ENCODE data around the gene ALOX12B. TPM values are rescaled to one million over a fixed set of nuclear protein-coding genes. Genes with fewer than 3 reads are reported as not detected.
A peak's percentile ranks its signal among the peaks of the same experiment; 100 is the strongest.

The ALOX12B gene
- polyA plus RNA-seq, 2 of the 4 experiments (the other 2 are of a cell fraction), result 0.63 to 1.0 TPM

- WGBS (ENCODE audit: missing lambda C conversion rate), result 72% methylated on average over 5 of the region's 5 CpGs
- DNase-seq (ENCODE audit: low read depth in 1 of 2, low spot score in 1 of 2), result no peak
- POLR2A ChIA-PET, result no interaction called here
- Histone ChIP-seq H3K4me3 (no peak overlapping the region), H3K27ac (peak overlapping the region; percentile 27 to 32; a peak in 3 of 6 replicates), H3K4me1 (peaks cover 21% of the 10 kb centered on the region), H3K4me2 (no peak overlapping the region), H3K9me3 (no peaks in the 10 kb centered on the region)
- no peak for TF ChIP-seq ZNF302 (CRISPR knock-in tag; IDR thresholded peaks at IDR 0.05)
- TF ChIP-seq HOXB13 (CRISPR knock-in tag; IDR thresholded peaks at IDR 0.05; ENCODE audit: low read depth), result no peak
- TF ChIP-seq PHF8 (IDR thresholded peaks at IDR 0.05; ENCODE audit: borderline replicate concordance, low read depth), result no peak
- no peak for TF ChIP-seq EHF (CRISPR knock-in tag; IDR thresholded peaks at IDR 0.05)
- no peak for TF ChIP-seq SREBF2 (IDR thresholded peaks at IDR 0.05)
- TF ChIP-seq HOXB5 (CRISPR knock-in tag; IDR thresholded peaks at IDR 0.05), result no peak
- no peak for TF ChIP-seq HDAC2 (IDR thresholded peaks at IDR 0.05)
- no peak for TF ChIP-seq HES2 (IDR thresholded peaks at IDR 0.05)
- TF ChIP-seq E2F6 (IDR thresholded peaks at IDR 0.05; ENCODE audit: borderline replicate concordance, low read depth), result no peak
- TF ChIP-seq FOSL2 (IDR thresholded peaks at IDR 0.05), result no peak
- TF ChIP-seq FOSL2 (CRISPR knock-in tag; IDR thresholded peaks at IDR 0.05), result no peak
- no peak for TF ChIP-seq NPAS2 (CRISPR knock-in tag; IDR thresholded peaks at IDR 0.05; ENCODE audit: borderline replicate concordance)
- no peak for TF ChIP-seq HMGXB4 (CRISPR knock-in tag; IDR thresholded peaks at IDR 0.05; ENCODE audit: borderline replicate concordance)
- no peak for TF ChIP-seq MYC (IDR thresholded peaks at IDR 0.05; ENCODE audit: borderline replicate concordance, low read length)
- TF ChIP-seq ZC3H11A (IDR thresholded peaks at IDR 0.05), result no peak
- no peak for TF ChIP-seq HEYL (CRISPR knock-in tag; IDR thresholded peaks at IDR 0.05)
- CTCF ChIA-PET, result interaction anchor here (1.1 to 24.1 kb wide), 4 partner anchors 11 to 195 kb away, joined by 4 to 1490 read pairs (median 229); partner anchors contain the start of genes ALOX12B and ALOXE3
- FAIRE-seq, result no peak
- ATAC-seq, result no peak
These were observed 18.5 kb upstream of the ALOX12B start for GRCh38 chr17:8105957-8106398.

- 79% methylated on average over 8 of the region's 8 CpGs for WGBS (ENCODE audit: missing lambda C conversion rate)
- CTCF ChIA-PET, result interaction anchor here (0.5 to 24.1 kb wide), 9 partner anchors 6 to 508 kb away, joined by 3 to 1490 read pairs (median 5); partner anchors contain the start of genes ALOX12B, ALOXE3 and HES7
- peaks cover 18% of the 10 kb centered on the region for H3K4me1 ChIP-seq
- H3K4me3 ChIP-seq, result no peak overlapping the region
- H3K27ac ChIP-seq, result no peak overlapping the region
- no peaks in the 10 kb centered on the region for H3K9me3 ChIP-seq
- FAIRE-seq (no peak), DNase-seq (ENCODE audit: low read depth in 1 of 2, low spot score in 1 of 2) (no peak), ATAC-seq (no peak)
- no peak for TF ChIP-seq NR3C1 (IDR thresholded peaks at IDR 0.05)
- no peak for TF ChIP-seq SREBF2 (IDR thresholded peaks at IDR 0.05)
- no peak for TF ChIP-seq USF2 (IDR thresholded peaks at IDR 0.05)
- TF ChIP-seq POLR2AphosphoS2 (conservative IDR thresholded peaks at IDR 0.05; ENCODE audit: low read length), result no peak
- TF ChIP-seq HOXB13 (CRISPR knock-in tag; IDR thresholded peaks at IDR 0.05; ENCODE audit: low read depth), result no peak
- no peak for TF ChIP-seq JUNB (IDR thresholded peaks at IDR 0.05)
- TF ChIP-seq TFCP2L1 (CRISPR knock-in tag; IDR thresholded peaks at IDR 0.05), result no peak
- TF ChIP-seq FOSL2 (IDR thresholded peaks at IDR 0.05), result no peak
- TF ChIP-seq FOSL2 (CRISPR knock-in tag; IDR thresholded peaks at IDR 0.05), result no peak
- no peak for TF ChIP-seq HOXB5 (CRISPR knock-in tag; IDR thresholded peaks at IDR 0.05)
- no peak for TF ChIP-seq HDAC2 (IDR thresholded peaks at IDR 0.05)
- no peak for TF ChIP-seq HOXA7 (CRISPR knock-in tag; IDR thresholded peaks at IDR 0.05)
- TF ChIP-seq MAFK (IDR thresholded peaks at IDR 0.05; ENCODE audit: partially characterized antibody), result no peak
- TF ChIP-seq ZNF302 (CRISPR knock-in tag; IDR thresholded peaks at IDR 0.05), result no peak
- TF ChIP-seq ELK1 (IDR thresholded peaks at IDR 0.05; ENCODE audit: low read depth, low read length), result no peak
- POLR2A ChIA-PET, result interaction anchor here (0.5 kb wide), 1 partner anchor 165 kb away, joined by 8 read pairs; no protein-coding TSS in a partner anchor
- H3K4me2 ChIP-seq, result no peak overlapping the region
These were observed 17.4 kb upstream of the ALOX12B start for GRCh38 chr17:8104911-8105310.
